HEK293T (cell line): Measurements from ENCODE around the gene IRS2.

ENCODE experiments used
- FOXM1 ChIP-seq: fragments of 450-650 bp; IDR thresholded peaks from 2 replicates; pipeline ENCODE4 v1.6.1; 2017; ENCODE audit warnings: mild to moderate bottlenecking, borderline replicate concordance
- SUZ12 ChIP-seq: fragments of 450-650 bp; IDR thresholded peaks from 2 replicates; pipeline ENCODE4 v1.6.1; 2016; ENCODE audit warnings: mild to moderate bottlenecking

DNA sequence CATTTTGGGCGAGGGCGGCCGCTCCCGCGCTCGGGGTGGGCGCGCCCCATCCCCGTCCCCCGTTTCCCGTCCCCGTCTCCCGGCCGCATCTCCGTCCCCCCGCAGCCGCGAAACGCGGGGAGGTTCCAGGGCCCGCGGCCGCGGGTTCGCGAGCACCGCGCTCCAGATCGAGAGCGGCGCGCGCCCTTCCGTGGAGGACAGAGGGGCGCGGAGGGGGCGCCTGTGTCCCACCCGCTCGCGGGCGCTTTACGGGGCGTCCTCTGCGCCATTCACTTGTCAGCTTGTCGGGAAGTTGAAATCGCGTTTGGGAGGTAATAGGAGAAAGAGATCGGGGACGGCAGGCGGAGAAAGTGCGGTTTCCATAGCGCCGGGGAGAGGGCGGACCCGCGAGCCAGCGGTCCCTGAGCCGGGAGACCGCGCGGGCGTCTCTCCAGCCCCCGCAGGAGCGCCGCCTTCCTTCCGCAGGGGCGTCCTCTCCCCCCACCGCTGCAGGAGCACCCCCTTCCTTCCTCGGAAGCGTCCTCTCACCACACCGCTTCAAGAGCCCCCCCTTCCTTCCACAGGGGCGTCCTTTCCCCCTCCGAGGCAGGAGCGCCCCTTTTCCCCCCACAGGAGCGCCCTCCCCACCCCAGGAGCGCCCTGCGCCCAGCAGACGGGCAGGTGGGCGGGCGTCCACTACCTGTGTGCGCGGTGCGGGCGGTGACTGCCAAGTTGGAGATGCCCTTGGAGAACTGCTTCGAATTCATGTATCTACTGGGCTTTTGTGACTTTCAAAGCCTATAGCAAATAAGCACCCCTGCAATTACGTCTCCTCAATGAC is 962 bp upstream of the IRS2 start:
- TF ChIP-seq SUZ12 (no peak), FOXM1 (no peak)
